ENCODE data around the gene MRPS21. TPM values are rescaled to one million over a fixed set of nuclear protein-coding genes. Genes with fewer than 3 reads are reported as not detected.
A peak's percentile ranks its signal among the peaks of the same experiment; 100 is the strongest.

Gene MRPS21
- total and polyA plus RNA-seq, 9 of the 15 experiments (the other 6 are each of a cell fraction or from before 2014, with no cell fraction given) = 119 to 407 (median 149) TPM

- no peak for FAIRE-seq
- BruUV-seq (replicated peaks) = no TSS peak
- POLR2A ChIA-PET = interaction anchor here (0.9 kb wide), 1 partner anchor 14 kb away, joined by 3 read pairs; no protein-coding TSS in a partner anchor
- TF ChIP-seq ZNF384 (IDR thresholded peaks at IDR 0.05; ENCODE audit: low read depth, low read length) (no peak), AFF1 (IDR thresholded peaks at IDR 0.05; ENCODE audit: low read depth in 1 of 2, partially characterized antibody in 2 of 2) (no peak), THRAP3 (IDR thresholded peaks at IDR 0.05; ENCODE audit: borderline replicate concordance) (no peak), HDGF (IDR thresholded peaks at IDR 0.05) (no peak), HMG20B (CRISPR knock-in tag; IDR thresholded peaks at IDR 0.05) (no peak), ZNF511 (CRISPR knock-in tag; IDR thresholded peaks at IDR 0.05) (no peak), YBX1 (IDR thresholded peaks at IDR 0.05) (no peak), ZBED1 (IDR thresholded peaks at IDR 0.05) (no peak), SP2 (IDR thresholded peaks at IDR 0.05; ENCODE audit: extremely low read depth, low read depth, low read length, poor library complexity, severe bottlenecking) (no peak), TEAD2 (tag; IDR thresholded peaks at IDR 0.05) (no peak), FOXJ3 (CRISPR knock-in tag; IDR thresholded peaks at IDR 0.05) (no peak), CTBP1 (IDR thresholded peaks at IDR 0.05; ENCODE audit: borderline replicate concordance) (no peak), SNAPC5 (CRISPR knock-in tag; IDR thresholded peaks at IDR 0.05) (no peak), ZBTB26 (CRISPR knock-in tag; IDR thresholded peaks at IDR 0.05) (no peak)
- TF ChIP-seq, protein P1, sequence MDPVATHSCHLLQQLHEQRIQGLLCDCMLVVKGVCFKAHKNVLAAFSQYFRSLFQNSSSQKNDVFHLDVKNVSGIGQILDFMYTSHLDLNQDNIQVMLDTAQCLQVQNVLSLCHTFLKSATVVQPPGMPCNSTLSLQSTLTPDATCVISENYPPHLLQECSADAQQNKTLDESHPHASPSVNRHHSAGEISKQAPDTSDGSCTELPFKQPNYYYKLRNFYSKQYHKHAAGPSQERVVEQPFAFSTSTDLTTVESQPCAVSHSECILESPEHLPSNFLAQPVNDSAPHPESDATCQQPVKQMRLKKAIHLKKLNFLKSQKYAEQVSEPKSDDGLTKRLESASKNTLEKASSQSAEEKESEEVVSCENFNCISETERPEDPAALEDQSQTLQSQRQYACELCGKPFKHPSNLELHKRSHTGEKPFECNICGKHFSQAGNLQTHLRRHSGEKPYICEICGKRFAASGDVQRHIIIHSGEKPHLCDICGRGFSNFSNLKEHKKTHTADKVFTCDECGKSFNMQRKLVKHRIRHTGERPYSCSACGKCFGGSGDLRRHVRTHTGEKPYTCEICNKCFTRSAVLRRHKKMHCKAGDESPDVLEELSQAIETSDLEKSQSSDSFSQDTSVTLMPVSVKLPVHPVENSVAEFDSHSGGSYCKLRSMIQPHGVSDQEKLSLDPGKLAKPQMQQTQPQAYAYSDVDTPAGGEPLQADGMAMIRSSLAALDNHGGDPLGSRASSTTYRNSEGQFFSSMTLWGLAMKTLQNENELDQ (CRISPR knock-in tag; IDR thresholded peaks at IDR 0.05; ENCODE audit: borderline replicate concordance) = no peak
Measured at GRCh38 chr1:150332651-150333290, 39.1 kb downstream of the MRPS21 start.

More at GRCh38 chr1:150332651-150333290, 39.1 kb downstream of the MRPS21 start:
- 0 out of 2 replicates have a peak, but pooled peaks cover 2% of the 10 kb centered on the region for H4K20me1 ChIP-seq (replicated peaks; ENCODE audit: control insufficient read depth, insufficient read depth, low read length)
- no peaks in the 10 kb centered on the region for H3K27me3 ChIP-seq (ENCODE audit: control insufficient read depth in 2 of 2, insufficient read depth in 2 of 2, low read length in 2 of 2)
- intact Hi-C loops (cut with micrococcal nuclease) (no loop called here), in situ Hi-C loops (cut with MboI) (no loop called here)
- DNase-seq (ENCODE audit: extremely low read depth in 1 of 4, low spot score in 3 of 4) (no peak), ATAC-seq (no peak)
- H3K27ac ChIP-seq (ENCODE audit: extremely low read depth, low read depth, low read length) = no peak overlapping the region
- no peaks in the 10 kb centered on the region for H3K79me2 ChIP-seq (ENCODE audit: control insufficient read depth, insufficient read depth, low read length)
- WGBS (ENCODE audit: insufficient coverage, low coverage, missing lambda C conversion rate) = 93% methylated on average over 7 of the region's 7 CpGs
- peaks cover 85% of the 10 kb centered on the region for H3K36me3 ChIP-seq (ENCODE audit: control insufficient read depth, insufficient read depth, low read length)
- H3K4me2 ChIP-seq (ENCODE audit: insufficient read depth, low read length) = no peak overlapping the region
- CTCF ChIA-PET (ENCODE audit: low intra/inter-chr PET ratio) = no interaction called here
- no peaks in the 10 kb centered on the region for H3K9me3 ChIP-seq (replicated peaks; ENCODE audit: control insufficient read depth, insufficient read depth, low read depth, low read length)
- no peak overlapping the region for H3K4me3 ChIP-seq
- H3K4me1 ChIP-seq (replicated peaks in 1 of 2; ENCODE audit: control insufficient read depth in 2 of 2, insufficient read depth in 2 of 2, low read length in 2 of 2) = no peaks in the 10 kb centered on the region; a peak in 1 of 5 replicates
- H3K9ac ChIP-seq (ENCODE audit: insufficient read depth in 1 of 2, low read depth in 2 of 2, low read length in 2 of 2) = 0 out of 4 replicates have a peak overlapping the region, but pooled peaks of 1 of the 2 experiments have one; percentile 36
- H3K9me1 ChIP-seq (ENCODE audit: control insufficient read depth, insufficient read depth, low read length) = no peaks in the 10 kb centered on the region
- H2AFZ ChIP-seq (ENCODE audit: low read depth, low read length) = no peak overlapping the region

Measured in K562 (cell line).